ENCODE results near the gene DZIP3.
"Not testable (repeated sequence)": the region's sequence is repeated elsewhere in the genome, so short reads cannot be mapped to it uniquely, and the experiment has no call there.

DZIP3 gene

GRCh38 chr3:108599677-108600409 lies 10.3 kb downstream of the DZIP3 start:
- no peak for DNase-seq

DNA sequence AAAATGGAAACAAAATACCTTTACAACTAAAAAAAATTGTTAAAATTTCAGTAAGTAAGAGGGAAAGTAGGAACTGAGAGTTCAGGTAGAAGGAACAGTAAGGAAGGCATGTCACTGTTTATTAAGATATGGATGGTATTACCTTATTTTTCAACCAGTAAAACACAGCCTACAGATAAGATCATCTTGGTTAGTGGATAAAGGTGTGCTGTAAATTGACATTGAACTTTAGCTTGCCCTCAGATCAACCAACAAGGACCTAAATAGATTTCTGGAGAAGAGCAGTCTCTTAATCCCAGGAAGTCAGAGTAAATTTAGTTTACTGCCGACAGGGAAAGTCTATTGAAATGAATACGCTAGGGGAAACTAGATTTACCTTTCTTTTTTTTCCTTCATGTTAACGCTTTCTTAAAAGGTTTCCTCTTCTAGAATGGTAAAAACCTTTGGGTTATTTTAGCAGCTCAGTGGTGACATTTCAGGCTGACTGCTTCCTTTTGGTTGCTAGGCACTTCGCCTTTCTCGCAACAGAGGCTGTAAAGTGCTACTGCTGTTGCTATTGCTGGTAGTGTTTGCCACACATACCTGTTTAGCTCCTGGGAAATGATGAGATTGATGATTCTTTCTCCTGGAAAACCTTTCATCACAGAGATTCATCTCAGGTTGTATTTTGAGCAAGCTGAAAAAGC lies 12.9 kb downstream of the DZIP3 start:
- no peak for DNase-seq

DNA sequence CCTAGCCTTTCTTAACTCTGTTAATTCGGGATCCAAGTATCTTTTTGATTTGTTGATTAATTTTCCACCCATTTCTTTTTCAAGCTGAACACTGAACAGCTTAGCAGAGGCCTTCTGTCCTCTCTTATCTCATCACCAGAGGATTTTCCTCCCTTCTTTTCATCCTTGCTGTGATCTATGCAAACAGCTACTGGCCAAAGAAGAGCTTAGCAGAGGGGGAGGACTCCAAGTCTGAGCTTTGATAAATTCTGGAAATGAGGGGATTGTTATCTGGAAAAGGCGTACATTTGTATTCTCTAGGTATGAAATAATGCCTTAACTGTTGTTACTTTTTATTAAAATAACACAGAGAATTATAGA lies 13.4 kb downstream of the DZIP3 start:
- no peak for DNase-seq

GRCh38 chr3:108603691-108604090 lies 14.2 kb downstream of the DZIP3 start:
- DNase-seq = no peak

- DNase-seq = no peak
Measured at GRCh38 chr3:108605028-108605427, 15.5 kb downstream of the DZIP3 start.

- no peak for DNase-seq
Measured at GRCh38 chr3:108605491-108605890, 16.0 kb downstream of the DZIP3 start.

- no peak for DNase-seq
Measured at GRCh38 chr3:108608750-108609149, 19.2 kb downstream of the DZIP3 start.

GRCh38 chr3:108610651-108611050 lies 21.1 kb downstream of the DZIP3 start:
- no peak for DNase-seq

DNA sequence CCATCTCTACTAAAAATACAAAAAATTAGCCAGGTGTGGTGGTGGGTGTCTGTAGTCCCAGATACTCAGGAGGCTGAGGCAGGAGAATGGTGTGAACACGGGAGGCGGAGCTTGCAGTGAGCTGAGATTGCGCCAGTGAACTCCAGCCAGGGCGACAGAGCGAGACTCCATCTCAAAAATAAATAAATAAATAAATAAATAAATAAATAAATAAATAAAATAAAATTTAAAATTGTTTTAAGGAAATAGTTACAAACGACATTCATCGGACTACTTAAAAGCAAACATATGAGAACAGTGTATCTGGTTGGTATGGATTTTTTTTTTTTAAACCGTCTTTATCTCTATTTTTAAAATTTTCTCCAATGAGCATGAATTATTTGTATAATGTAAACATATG lies 26.6 kb downstream of the DZIP3 start:
- DNase-seq = not testable (repeated sequence)

GRCh38 chr3:108620250-108620649 lies 30.7 kb downstream of the DZIP3 start:
- peak; percentile 5 for DNase-seq

GRCh38 chr3:108623504-108623903 lies 34.0 kb downstream of the DZIP3 start:
- no peak for DNase-seq

- no peak for DNase-seq
Measured at GRCh38 chr3:108629974-108630373, 40.5 kb downstream of the DZIP3 start.

- DNase-seq = no peak
Measured at GRCh38 chr3:108642526-108642925, 53.0 kb downstream of the DZIP3 start.

DNA sequence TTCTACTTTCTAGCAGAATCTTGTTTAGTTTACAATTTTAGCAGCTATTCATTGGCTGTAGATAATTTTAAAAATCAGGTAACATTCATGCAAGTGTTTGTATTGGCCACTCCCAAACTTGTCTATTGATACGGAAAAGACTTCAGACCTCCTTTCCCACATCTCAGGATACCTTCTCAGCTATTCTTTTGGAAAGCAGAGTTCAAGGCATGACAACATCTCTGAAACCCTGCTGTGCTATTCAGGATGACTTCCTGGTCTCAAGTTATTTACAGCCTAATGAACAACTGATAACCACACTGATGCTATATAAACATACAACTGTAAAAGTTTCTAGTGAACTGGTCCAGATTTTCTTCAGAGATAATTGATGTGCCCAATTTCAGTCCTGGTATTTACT lies 55.8 kb downstream of the DZIP3 start:
- no peak for DNase-seq

- DNase-seq = not testable (repeated sequence)
Measured at GRCh38 chr3:108655664-108656063, 66.1 kb downstream of the DZIP3 start.

GRCh38 chr3:108661699-108662098 lies 72.2 kb downstream of the DZIP3 start:
- no peak for DNase-seq

GRCh38 chr3:108662142-108662738 lies 72.7 kb downstream of the DZIP3 start:
- peak; percentile 10 for DNase-seq

DNA sequence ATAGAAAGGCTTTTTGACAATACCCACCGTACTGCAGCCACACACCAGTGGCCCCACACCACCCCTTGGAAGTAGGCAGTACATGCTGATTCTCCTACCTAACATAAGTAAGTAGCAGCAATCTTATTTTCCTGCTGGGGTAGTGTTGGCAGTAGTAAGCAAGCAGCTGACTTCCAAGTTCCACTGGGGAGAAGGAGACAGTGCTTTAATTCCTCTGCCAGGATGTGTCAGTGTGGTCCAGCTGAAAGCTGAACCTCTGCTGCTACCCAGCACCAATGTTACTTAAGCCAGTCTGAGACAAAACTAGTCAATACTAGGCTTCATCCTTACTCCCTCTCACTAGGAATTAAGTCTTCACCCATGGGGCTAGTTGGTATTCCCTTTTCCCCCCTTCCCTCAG lies 74.7 kb downstream of the DZIP3 start:
- no peak for DNase-seq

DNA sequence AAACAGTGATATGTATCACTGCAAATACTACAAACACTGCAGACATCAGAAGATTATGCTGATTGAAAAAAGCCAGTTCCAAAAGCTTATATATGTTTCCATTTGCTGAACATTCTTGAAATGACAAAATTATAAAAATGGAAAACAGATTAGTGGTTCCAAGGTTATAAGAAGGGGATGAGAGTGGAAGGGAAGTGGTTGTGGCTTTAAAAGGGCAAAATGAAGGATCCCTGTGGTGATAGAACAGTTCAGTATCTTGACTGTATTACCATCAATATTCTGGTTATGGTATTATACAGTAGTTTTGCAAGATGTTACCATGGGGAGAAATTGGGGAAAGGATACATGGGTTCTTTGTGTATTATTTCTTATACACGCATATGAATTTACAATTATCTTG lies 77.8 kb downstream of the DZIP3 start:
- DNase-seq = no peak

GRCh38 chr3:108669208-108669607 lies 79.7 kb downstream of the DZIP3 start:
- no peak for DNase-seq

DNA sequence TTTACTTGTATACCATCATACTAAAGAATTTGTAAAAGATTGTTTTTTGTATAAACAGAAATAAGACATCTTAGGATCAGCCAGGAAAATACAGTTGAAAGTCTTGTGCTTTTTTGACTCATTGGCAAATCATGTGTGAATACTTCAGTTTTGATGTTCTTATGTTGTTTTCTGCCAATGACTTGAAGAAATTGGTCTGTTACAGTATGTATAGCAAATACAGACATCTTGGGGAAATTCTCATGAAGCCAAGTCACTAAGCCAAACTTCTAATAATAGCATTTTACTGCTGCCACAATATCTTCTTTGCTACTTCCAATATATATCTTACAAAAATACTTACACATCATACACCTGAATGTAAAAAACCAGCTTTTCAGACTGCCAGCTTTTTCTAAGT lies 83.2 kb downstream of the DZIP3 start:
- DNase-seq = no peak

GRCh38 chr3:108673988-108674661 lies 84.6 kb downstream of the DZIP3 start:
- no peak for DNase-seq

- no peak for DNase-seq
Measured at GRCh38 chr3:108677811-108678210, 88.3 kb downstream of the DZIP3 start.

- DNase-seq = not testable (repeated sequence)
Measured at GRCh38 chr3:108692286-108692685, 102.8 kb downstream of the DZIP3 start.
